Loucy (cell line): Measurements from ENCODE around the gene KANTR.

Source experiments
- EZH2phosphoT487 ChIP-seq: fragments of 200-600 bp; IDR thresholded peaks from 2 replicates; pipeline ENCODE4 v1.6.1; 2018; ENCODE audit warnings: antibody characterized with exemption, mild to moderate bottlenecking, moderate library complexity, borderline replicate concordance
- TF ChIP-seq, protein P1 (sequence below): fragments of 200-600 bp; sonication (generic); conservative IDR thresholded peaks from 2 replicates; pipeline ENCODE4 v1.5.1; 2014; ENCODE audit warnings: mild to moderate bottlenecking, antibody characterized with exemption, low read length

DNA sequence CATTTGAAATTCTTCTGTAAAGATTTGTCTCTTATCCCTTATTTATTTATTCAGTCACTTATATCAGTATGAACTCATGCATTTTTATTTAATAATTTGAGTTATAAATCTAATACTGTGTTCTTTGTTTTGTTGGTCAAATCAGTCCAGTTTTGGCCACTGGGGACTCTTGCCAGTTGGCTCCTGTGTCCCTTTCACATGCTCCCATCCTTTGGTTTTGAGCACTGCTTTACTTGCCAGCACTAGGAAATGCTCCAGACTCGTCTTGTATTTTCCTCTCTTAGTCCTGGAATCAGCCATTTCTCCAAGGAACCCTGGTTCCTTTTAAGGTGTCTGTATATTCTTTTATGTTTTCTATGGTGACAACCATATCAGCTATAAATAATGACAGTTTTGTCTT, 28.1 kb downstream of the KANTR start:
- TF ChIP-seq, protein P1, sequence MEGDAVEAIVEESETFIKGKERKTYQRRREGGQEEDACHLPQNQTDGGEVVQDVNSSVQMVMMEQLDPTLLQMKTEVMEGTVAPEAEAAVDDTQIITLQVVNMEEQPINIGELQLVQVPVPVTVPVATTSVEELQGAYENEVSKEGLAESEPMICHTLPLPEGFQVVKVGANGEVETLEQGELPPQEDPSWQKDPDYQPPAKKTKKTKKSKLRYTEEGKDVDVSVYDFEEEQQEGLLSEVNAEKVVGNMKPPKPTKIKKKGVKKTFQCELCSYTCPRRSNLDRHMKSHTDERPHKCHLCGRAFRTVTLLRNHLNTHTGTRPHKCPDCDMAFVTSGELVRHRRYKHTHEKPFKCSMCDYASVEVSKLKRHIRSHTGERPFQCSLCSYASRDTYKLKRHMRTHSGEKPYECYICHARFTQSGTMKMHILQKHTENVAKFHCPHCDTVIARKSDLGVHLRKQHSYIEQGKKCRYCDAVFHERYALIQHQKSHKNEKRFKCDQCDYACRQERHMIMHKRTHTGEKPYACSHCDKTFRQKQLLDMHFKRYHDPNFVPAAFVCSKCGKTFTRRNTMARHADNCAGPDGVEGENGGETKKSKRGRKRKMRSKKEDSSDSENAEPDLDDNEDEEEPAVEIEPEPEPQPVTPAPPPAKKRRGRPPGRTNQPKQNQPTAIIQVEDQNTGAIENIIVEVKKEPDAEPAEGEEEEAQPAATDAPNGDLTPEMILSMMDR = no peak
- no peak for TF ChIP-seq EZH2phosphoT487
